ENCODE measurements around the gene ZNF691.

DNA sequence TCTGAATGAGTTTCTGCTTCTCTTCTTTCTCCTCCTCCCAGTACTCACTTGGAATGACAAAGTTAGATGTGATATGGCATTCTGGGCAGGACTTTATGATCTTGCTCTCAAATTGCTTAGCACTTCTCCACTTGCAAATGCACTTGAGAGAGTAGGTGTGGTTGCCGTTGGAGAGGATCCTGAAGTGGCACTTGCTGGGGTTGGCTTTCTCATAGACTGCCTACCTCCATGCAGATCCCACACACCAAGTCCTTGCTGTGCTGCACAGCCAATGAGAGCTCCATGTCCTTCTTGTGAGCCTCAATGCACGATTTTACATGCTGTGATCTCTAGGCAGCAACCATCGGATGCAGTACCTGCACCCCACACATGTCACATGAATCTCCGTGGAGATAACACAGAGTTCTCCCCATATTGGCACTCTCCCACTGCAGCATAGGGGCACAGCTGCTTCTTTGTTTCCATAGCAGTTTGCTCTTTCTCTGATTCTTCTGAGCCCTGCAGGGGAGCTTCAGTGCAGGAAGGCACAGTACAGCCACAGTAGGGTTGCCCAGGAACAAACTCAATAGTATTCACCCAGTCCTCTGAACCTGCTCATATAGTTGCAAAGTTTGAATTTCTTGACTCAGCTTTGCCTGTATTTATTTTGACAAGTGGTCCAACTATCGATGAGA is 45.2 kb downstream of the ZNF691 start:
- TF ChIP-seq, protein P1, sequence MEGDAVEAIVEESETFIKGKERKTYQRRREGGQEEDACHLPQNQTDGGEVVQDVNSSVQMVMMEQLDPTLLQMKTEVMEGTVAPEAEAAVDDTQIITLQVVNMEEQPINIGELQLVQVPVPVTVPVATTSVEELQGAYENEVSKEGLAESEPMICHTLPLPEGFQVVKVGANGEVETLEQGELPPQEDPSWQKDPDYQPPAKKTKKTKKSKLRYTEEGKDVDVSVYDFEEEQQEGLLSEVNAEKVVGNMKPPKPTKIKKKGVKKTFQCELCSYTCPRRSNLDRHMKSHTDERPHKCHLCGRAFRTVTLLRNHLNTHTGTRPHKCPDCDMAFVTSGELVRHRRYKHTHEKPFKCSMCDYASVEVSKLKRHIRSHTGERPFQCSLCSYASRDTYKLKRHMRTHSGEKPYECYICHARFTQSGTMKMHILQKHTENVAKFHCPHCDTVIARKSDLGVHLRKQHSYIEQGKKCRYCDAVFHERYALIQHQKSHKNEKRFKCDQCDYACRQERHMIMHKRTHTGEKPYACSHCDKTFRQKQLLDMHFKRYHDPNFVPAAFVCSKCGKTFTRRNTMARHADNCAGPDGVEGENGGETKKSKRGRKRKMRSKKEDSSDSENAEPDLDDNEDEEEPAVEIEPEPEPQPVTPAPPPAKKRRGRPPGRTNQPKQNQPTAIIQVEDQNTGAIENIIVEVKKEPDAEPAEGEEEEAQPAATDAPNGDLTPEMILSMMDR (IDR thresholded peaks at IDR 0.05): no peak
- no peak for TF ChIP-seq POLR2A (IDR thresholded peaks at IDR 0.05)

Data from testis (tissue), 2 donors.